AG04449 (cell line): ENCODE measurements around the gene PDX1.

Source experiments
- CTCF ChIA-PET: fragments of 350-600 bp; formaldehyde crosslinking; extraction: SDS; loops from one replicate; lab custom pipeline; 2021; ENCODE audit warnings: antibody characterized with exemption; lab: Yijun Ruan, JAX
- POLR2A ChIA-PET: fragments of 400-600, 350-600 bp; formaldehyde crosslinking; extraction: SDS; loops from one replicate; lab custom pipeline; 2020; ENCODE audit warnings: antibody characterized with exemption, inconsistent platforms; lab: Yijun Ruan, JAX
- DNase-seq: peaks from one replicate; pipeline ENCODE4 v3.0.0-alpha.2; 2010; ENCODE audit warnings: low read depth, low spot score
- H3K4me3 ChIP-seq: 2 replicates; pipeline ENCODE4 v1.5.1; 2011; ENCODE audit warnings: low read depth, mild to moderate bottlenecking, control low read depth, low read length
- TF ChIP-seq, protein P1 (sequence below): IDR thresholded peaks from one replicate; pipeline ENCODE4 v1.5.1; 2011; ENCODE audit warnings: mild to moderate bottlenecking, moderate library complexity, low read length, control low read depth, inconsistent platforms; ENCODE audit not compliant: insufficient read depth; ENCODE audit errors: missing control alignments

Gene PDX1

DNA sequence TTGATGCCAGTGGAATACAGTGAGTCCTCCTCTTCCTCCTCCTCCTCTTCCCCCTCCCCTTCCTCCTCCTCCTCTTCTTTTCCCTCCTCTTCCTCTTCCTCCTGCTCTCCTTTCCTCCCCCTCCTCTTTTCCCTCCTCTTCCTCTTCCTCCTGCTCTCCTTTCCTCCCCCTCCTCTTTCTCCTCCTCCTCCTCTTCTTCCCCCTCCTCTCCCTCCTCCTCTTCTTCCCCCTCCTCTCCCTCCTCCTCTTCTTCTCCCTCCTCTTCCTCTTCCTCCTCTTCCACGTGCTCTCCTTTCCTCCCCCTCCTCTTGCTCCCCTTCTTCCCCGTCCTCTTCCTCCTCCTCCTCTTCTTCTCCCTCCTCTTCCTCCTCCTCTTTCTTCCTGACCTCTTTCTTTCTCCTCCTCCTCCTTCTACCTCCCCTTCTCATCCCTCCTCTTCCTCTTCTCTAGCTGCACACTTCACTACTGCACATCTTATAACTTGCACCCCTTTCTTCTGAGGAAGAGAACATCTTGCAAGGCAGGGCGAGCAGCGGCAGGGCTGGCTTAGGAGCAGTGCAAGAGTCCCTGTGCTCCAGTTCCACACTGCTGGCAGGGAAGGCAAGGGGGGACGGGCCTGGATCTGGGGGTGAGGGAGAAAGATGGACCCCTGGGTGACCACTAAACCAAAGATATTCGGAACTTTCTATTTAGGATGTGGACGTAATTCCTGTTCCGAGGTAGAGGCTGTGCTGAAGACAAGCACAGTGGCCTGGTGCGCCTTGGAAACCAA, 5.6 kb downstream of the PDX1 start:
- DNase-seq, result no peak
- ChIA-PET POLR2A (no interaction called here), CTCF (no interaction called here)
- no peak overlapping the region for H3K4me3 ChIP-seq
- TF ChIP-seq, protein P1, sequence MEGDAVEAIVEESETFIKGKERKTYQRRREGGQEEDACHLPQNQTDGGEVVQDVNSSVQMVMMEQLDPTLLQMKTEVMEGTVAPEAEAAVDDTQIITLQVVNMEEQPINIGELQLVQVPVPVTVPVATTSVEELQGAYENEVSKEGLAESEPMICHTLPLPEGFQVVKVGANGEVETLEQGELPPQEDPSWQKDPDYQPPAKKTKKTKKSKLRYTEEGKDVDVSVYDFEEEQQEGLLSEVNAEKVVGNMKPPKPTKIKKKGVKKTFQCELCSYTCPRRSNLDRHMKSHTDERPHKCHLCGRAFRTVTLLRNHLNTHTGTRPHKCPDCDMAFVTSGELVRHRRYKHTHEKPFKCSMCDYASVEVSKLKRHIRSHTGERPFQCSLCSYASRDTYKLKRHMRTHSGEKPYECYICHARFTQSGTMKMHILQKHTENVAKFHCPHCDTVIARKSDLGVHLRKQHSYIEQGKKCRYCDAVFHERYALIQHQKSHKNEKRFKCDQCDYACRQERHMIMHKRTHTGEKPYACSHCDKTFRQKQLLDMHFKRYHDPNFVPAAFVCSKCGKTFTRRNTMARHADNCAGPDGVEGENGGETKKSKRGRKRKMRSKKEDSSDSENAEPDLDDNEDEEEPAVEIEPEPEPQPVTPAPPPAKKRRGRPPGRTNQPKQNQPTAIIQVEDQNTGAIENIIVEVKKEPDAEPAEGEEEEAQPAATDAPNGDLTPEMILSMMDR, result no peak

DNA sequence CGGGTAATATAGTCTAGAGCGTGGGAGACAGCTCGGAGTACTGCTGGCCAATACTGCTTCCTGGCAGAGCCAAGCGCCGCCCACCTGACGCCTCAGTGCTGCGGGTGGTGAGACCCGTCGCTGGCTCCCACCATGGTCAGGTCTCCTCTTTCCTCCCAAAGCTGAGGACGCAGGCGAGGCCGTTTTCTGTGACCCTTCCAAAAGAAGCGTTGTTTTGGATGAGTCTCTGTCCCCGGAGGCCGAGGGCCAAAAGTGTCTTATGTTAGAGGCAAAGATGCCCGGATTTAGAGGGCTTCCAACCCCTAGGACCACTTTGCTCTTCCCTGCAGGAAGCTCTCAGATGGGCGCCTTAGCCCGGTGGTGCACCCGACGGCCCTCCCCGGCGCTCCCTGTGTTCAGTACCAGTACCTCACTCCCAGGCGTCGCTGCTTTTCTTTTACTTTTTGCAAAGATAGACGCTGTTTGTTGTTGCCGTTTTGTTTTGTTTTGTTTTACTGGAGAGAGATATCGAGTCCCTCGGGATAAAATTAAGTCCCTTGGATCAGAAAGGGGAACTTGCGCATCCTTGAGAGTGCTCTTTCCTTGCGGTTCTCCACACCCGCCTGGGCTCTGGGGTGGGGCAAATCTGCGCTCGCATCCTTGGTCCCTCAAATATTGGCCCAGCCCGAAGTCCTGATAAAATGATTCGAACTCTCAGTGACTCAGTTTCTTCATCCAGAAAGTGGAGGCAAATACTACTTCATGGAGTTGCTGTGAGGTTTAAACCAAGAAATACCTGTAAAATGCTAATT, 7.0 kb downstream of the PDX1 start:
- H3K4me3 ChIP-seq, result no peak overlapping the region
- no peak for DNase-seq
- POLR2A ChIA-PET, result no interaction called here
- TF ChIP-seq, protein P1, result no peak
- CTCF ChIA-PET, result interaction anchor here (1.1 kb wide), 1 partner anchor 27 kb away, joined by 6 read pairs; no protein-coding TSS in a partner anchor

DNA sequence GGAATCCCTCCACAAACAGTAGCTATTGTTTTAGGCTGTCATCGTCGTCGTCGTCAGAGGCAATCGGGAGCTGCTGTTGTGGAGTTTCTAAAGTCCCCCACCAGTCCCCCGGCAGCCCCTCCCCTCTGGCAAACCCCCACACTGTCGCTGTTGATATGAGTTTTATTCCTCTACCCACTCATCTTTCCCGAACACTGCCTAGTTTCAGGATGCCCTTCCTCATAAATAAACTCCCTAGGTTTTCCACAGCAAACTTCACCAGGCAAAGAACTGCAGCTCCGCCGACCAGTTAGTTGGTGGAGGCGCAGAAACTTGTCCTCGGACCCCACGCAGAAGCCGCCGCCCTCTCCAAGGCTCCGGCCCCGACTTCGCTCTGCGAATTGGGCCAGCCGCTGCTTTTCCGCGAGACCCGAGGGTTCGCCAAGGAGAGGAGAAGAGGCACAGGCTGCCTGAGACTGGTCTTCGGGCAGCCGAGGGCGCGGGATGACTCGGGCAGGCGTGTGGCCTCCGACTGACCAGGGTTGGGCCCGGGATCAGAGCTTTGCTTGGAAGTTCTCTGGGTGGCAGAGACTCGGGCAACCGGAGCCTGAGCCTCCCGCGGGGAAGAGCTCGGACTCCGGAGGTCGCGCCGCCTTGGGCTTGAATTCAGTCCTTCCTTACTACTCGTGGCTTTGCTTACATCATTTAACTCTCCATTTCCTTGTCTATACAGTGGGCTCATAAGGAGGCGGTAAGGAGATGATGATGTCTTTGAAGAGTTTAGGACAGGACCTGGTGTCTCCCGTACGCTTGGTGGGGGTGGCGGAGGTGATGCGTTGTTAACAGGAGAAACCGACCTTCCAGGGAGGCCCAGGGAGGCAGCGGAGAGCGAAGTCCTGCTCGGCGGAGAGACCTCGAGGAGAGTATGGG, 7.9 kb downstream of the PDX1 start:
- DNase-seq, result no peak
- TF ChIP-seq, protein P1, result no peak
- POLR2A ChIA-PET, result no interaction called here
- no peak overlapping the region for H3K4me3 ChIP-seq
- CTCF ChIA-PET, result interaction anchor here (1.1 to 1.8 kb wide), 2 partner anchors 26 kb away, joined by 6 read pairs; no protein-coding TSS in a partner anchor

DNA sequence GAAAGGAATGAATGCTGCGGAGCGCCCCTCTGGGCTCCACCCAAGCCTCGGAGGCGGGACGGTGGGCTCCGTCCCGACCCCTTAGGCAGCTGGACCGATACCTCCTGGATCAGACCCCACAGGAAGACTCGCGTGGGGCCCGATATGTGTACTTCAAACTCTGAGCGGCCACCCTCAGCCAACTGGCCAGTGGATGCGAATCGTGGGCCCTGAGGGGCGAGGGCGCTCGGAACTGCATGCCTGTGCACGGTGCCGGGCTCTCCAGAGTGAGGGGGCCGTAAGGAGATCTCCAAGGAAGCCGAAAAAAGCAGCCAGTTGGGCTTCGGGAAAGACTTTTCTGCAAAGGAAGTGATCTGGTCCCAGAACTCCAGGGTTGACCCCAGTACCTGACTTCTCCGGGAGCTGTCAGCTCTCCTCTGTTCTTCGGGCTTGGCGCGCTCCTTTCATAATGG, 8.6 kb downstream of the PDX1 start:
- ChIA-PET POLR2A (no interaction called here), CTCF (interaction anchor here (1.8 kb wide), 1 partner anchor 26 kb away, joined by 6 read pairs; no protein-coding TSS in a partner anchor)
- no peak overlapping the region for H3K4me3 ChIP-seq
- TF ChIP-seq, protein P1, result no peak
- no peak for DNase-seq

- H3K4me3 ChIP-seq, result no peak overlapping the region
- ChIA-PET POLR2A (no interaction called here), CTCF (interaction anchor here (1.8 kb wide), 1 partner anchor 25 kb away, joined by 6 read pairs; no protein-coding TSS in a partner anchor)
- TF ChIP-seq, protein P1, result no peak
- DNase-seq, result no peak
Measured at GRCh38 chr13:27928805-27929753, 9.3 kb downstream of the PDX1 start.
